ENCODE data around the gene CRTAC1. TPM values are rescaled to one million over a fixed set of nuclear protein-coding genes. Genes with fewer than 3 reads are reported as not detected.

Gene CRTAC1
- total RNA-seq, 1 experiment from 2014 or later: 1.2 TPM

GRCh38 chr10:97903128-97904017, 127.0 kb downstream of the CRTAC1 start (continued):
- no peak for TF ChIP-seq ATF2 (CRISPR knock-in tag; IDR thresholded peaks at IDR 0.05; ENCODE audit: borderline replicate concordance, low read depth)
- no peak for TF ChIP-seq NR2C2 (CRISPR knock-in tag; IDR thresholded peaks at IDR 0.05)

GRCh38 chr10:97901381-97901780, 129.0 kb downstream of the CRTAC1 start:
- Mint-ChIP-seq H3K4me1 (peaks cover 5% of the 10 kb centered on the region; the same call in 1 of the 2 replicates), H3K27me3 (ENCODE audit: low read depth) (no peaks in the 10 kb centered on the region), H3K9me3 (no peaks in the 10 kb centered on the region), H3K4me3 (no peak overlapping the region), H3K36me3 (no peaks in the 10 kb centered on the region), H3K27ac (no peak overlapping the region)
- ATAC-seq (no peak), DNase-seq (ENCODE audit: low spot score) (no peak)
- ChIA-PET CTCF (interaction anchor here (0.9 to 2.6 kb wide), 5 partner anchors 13 to 140 kb away, joined by 3 to 9 read pairs (median 3); no protein-coding TSS in a partner anchor), POLR2A (no interaction called here)
- TF ChIP-seq ERG (CRISPR knock-in tag; IDR thresholded peaks at IDR 0.05) (no peak), IRF1 (CRISPR knock-in tag; IDR thresholded peaks at IDR 0.05) (no peak), STAT6 (CRISPR knock-in tag; conservative IDR thresholded peaks at IDR 0.05; ENCODE audit: low read depth) (no peak), FOXK1 (CRISPR knock-in tag; IDR thresholded peaks at IDR 0.05) (no peak), RELA (CRISPR knock-in tag; IDR thresholded peaks at IDR 0.05; ENCODE audit: borderline replicate concordance) (no peak), AR (CRISPR knock-in tag; IDR thresholded peaks at IDR 0.05) (no peak), ZBTB21 (CRISPR knock-in tag; IDR thresholded peaks at IDR 0.05; ENCODE audit: borderline replicate concordance) (no peak), JAZF1 (CRISPR knock-in tag; IDR thresholded peaks at IDR 0.05) (no peak)

- Mint-ChIP-seq H3K4me3 (no peak overlapping the region), H3K4me1 (0 out of 2 replicates have a peak, but pooled peaks cover 3% of the 10 kb centered on the region), H3K36me3 (no peaks in the 10 kb centered on the region), H3K27me3 (ENCODE audit: low read depth) (no peaks in the 10 kb centered on the region), H3K9me3 (no peaks in the 10 kb centered on the region), H3K27ac (no peak overlapping the region)
- POLR2A ChIA-PET: no interaction called here
- CTCF ChIA-PET: interaction anchor here (1.6 to 1.7 kb wide), 2 partner anchors 10 to 115 kb away, joined by 3 to 6 read pairs; no protein-coding TSS in a partner anchor
- no peak for DNase-seq (ENCODE audit: low spot score)
- ATAC-seq: peak; percentile 32; the same call in 1 of the 2 replicates
- TF ChIP-seq ZNF317 (CRISPR knock-in tag; IDR thresholded peaks at IDR 0.05; ENCODE audit: borderline replicate concordance, low read depth) (no peak), ETV6 (CRISPR knock-in tag; IDR thresholded peaks at IDR 0.05) (no peak), ARID4B (CRISPR knock-in tag; IDR thresholded peaks at IDR 0.05; ENCODE audit: borderline replicate concordance) (no peak), AR (CRISPR knock-in tag; IDR thresholded peaks at IDR 0.05) (no peak), JAZF1 (CRISPR knock-in tag; IDR thresholded peaks at IDR 0.05) (no peak)
Measured at GRCh38 chr10:97898429-97898828, 132.0 kb downstream of the CRTAC1 start.

Measured in WTC11 (cell line).